IMR-90 (cell line): ENCODE data around the gene SPDYE16.
"Not testable (repeated sequence)": the region's sequence is repeated elsewhere in the genome, so short reads cannot be mapped to it uniquely, and the experiment has no call there.

ENCODE experiments used
- CHD1 ChIP-seq: IDR thresholded peaks from 2 replicates; pipeline ENCODE4 v1.6.1; 2012; ENCODE audit warnings: low read depth, low read length, improper control_type of control experiment
- MAFK ChIP-seq: IDR thresholded peaks from 2 replicates; pipeline ENCODE4 v1.6.1; 2012; ENCODE audit warnings: low read depth, low read length, improper control_type of control experiment
- POLR2A ChIP-seq: IDR thresholded peaks from 2 replicates; pipeline ENCODE4 v1.6.1; 2012; ENCODE audit warnings: mild to moderate bottlenecking, low read depth, low read length
- RFX5 ChIP-seq: IDR thresholded peaks from 2 replicates; pipeline ENCODE4 v1.8.0; 2012; ENCODE audit warnings: low read depth, mild to moderate bottlenecking, low read length, moderate library complexity
- SMC3 ChIP-seq: fragments of 150-350 bp; IDR thresholded peaks from 2 replicates; pipeline ENCODE4 v1.6.1; 2016; ENCODE audit warnings: low read depth, mild to moderate bottlenecking, antibody characterized with exemption, low read length, moderate library complexity
- TF ChIP-seq, protein P1 (sequence below): conservative IDR thresholded peaks from 2 replicates; pipeline ENCODE4 v1.5.1; 2012; ENCODE audit warnings: mild to moderate bottlenecking, low read depth, low read length, improper control_type of control experiment

DNA sequence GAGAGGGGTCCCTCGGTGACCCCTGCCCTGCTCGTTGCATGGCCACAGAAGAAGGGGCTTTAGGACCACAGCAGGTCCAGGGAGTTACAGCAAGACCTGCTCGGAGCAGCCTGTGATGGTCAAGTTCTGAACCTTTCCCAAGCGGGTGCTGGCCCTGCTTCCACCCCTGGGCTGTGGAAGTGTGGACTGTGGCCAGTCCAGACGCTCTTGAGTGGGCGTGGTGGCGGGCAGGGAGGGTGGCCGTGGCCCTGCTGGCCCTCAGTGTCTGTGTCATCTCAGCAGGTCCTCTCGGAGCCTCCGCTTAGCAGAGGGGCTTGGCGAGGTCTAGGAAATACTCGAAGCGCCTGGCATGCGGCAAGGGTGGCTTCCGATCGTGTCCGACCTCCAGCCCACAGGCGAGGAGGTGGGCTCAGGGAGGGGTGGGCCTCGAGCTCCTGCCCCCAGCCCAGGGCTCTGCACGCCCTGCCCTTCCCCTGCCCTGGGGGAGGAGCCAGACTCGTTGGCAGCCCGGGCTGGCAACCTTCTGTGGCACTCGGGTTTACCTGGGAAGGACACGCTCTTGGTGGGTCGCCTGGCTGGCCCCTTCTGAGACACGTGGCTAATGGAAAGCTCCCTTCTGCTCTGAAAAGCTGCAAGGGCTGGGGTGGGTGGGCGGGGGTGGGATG is 45.0 kb downstream of the SPDYE16 start:
- TF ChIP-seq, protein P1, sequence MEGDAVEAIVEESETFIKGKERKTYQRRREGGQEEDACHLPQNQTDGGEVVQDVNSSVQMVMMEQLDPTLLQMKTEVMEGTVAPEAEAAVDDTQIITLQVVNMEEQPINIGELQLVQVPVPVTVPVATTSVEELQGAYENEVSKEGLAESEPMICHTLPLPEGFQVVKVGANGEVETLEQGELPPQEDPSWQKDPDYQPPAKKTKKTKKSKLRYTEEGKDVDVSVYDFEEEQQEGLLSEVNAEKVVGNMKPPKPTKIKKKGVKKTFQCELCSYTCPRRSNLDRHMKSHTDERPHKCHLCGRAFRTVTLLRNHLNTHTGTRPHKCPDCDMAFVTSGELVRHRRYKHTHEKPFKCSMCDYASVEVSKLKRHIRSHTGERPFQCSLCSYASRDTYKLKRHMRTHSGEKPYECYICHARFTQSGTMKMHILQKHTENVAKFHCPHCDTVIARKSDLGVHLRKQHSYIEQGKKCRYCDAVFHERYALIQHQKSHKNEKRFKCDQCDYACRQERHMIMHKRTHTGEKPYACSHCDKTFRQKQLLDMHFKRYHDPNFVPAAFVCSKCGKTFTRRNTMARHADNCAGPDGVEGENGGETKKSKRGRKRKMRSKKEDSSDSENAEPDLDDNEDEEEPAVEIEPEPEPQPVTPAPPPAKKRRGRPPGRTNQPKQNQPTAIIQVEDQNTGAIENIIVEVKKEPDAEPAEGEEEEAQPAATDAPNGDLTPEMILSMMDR, result not testable (repeated sequence)
- TF ChIP-seq CHD1, MAFK, RFX5, POLR2A, SMC3: not testable (repeated sequence)
